T-helper 1 cell (primary cell): ENCODE measurements around the gene PPP6R2.

Source experiments
- DNase-seq, 5 donors: peaks; one replicate each; pipeline ENCODE4 v3.0.0-alpha.2; 2012 to 2020

The PPP6R2 gene

DNA sequence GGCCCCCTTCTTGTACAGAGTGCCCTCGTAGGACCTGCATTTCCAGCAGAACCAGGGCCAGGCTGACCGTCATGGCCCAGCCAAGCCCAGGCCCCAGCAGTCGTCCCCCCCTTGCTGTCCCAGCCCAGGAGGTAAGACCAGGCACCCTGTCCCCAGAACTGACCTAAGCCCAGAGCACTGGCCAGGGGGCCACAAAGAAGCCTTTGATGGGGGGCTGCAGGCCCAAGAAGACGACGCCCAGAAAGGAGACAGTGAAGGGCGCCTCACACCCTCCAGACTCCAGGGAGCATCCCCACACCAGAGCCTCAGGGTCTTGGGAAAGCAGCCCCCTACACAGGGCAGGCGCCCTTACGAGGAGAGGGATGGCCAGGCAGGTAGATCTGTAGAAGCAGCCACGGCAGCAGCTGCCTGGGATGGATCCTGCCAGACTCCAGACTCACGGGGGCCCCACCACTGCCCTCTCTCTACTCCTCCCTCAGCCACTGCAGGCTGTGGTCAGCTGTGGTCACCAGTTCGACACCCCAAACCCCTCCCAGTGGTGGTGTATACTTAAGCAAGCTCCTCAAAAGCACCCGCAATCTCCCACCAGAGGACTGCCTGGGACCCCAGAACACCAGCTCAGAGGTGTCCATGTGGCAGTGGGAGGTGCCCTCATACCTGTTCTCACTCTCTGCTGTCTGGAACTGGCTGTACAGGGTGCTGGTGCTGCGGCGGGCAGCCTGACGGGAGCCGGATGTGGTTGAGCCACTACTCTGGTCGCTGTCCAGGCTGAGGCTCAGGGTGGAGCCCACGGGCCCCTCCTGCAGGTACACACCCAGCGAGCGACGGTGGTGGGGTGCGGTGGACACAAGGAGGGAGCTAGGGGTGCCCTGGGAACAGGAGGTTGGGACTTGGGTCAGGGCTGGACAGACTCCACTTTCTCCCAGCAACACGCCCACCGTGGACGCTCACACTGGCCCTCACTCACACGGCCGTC is 104.7 kb downstream of the PPP6R2 start:
- peak in 1 of 5 donors; percentile 0 for DNase-seq

DNA sequence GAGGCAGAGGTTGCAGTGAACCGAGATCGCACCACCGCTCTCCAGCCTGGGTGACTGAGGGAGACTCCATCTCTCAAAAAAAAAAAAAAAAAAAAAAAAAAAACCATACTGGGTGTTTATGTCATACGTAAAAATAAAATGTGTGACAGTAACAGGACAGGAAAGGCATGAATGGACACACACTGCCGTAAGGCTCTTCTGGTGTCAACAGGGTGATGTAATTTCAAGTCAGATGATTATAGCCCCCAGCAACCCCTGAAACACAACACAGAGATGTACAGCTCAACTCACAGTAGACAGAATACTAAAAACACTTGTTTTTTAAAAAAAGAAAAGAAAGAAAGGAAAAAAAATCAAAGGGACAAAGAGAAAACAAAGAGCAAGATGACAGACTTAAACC is 109.5 kb downstream of the PPP6R2 start:
- DNase-seq = no peak

DNA sequence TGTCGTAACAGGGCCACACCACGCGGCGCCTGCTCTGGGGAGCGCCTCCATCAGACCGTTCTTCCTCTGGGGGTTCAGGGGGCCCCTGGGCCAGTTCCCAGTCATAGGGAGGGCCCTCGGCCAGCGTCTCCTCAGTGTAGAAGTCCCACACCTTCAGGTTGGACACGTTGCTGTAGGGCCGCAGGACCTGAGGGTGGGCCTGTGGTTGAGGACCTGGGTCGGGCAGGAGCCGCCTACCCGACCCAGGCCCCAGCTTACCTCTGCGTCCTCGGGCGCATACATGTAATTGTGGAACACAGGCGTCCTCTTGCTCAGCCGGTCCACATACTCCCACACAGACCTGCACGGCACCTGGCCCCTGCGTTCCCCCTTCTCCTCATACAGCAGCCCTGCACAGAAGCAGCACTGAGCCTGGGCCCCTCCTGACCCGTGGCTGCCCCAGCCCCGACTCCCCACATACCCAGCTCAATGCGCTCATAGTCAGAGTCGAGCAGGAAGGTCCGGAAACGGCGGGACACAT is 111.5 kb downstream of the PPP6R2 start:
- no peak for DNase-seq

DNA sequence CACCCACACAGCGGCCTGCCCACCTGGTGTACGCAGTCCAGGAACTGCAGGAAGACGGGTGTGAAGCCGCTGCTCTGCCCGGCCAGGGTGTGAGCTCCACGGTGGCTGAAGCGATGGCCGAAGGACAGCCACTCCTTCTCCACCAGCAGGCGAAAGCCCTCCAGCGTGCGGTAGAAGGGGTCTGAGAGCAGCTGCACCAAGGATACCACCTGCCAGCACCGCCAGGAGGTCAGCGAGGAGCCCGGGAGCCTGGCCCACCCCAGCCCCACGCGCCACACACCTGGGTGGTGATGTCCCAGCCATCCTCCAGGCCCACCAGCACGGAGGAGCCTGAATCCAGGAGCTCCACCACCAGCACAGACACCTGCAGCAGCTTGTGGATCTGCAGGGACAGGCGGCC is 112.1 kb downstream of the PPP6R2 start:
- DNase-seq = no peak

DNA sequence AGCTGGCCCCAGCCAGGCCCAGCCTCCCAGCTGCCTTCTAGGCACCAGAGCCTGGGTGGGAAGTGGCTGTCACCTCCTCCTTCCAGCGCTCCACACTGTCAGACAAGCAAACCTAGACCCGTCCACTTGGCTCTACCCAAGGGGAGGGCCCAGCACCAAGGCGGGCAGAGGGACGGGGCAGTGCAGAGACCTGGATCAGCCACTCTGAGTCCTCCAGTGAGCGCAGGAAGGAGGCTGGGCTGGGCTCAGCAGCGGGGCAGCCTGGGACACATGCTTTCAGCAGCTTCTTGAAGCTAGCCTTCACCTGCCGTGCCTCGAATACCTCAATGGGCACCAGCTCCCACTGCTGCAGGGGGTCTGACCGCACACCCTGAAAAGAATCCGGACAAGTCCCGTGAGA is 112.9 kb downstream of the PPP6R2 start:
- no peak for DNase-seq

DNA sequence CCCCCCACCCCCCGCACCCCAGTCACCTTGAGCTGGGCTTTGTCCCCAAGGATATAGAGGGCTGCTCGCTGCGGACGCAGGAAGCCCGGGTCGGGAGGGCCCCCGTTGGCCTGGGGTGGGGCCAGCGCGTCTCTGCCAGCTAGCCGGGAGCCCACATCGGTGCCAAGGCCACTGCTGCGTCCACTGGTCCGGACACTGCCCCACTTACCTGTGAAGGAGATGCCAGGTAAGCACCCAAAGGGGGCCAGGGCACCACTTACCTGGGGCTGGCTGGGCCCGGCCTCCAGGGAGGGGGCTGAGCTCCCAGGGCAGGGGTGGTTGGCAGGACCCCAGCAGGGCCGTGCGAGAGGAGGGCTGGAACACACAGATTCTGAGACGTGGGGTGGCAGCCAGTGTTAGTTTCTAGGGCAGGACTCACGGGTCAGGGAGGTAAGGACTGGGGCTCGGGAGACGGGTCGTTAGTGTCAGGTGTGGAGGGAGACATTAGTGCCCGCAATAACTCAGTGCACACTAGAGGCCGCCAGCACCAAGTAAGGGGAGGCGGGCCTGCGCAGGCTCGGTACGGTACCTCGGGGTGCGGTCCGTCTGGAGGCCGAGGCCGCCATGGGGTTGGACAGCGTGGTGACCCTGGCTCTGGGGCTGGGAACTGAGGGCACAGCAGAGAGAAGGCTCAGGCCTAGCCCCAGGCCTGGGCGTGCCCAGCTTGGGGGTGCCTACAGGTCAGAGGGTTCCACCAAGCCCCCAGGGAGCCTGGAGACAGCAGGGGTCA is 113.5 kb downstream of the PPP6R2 start:
- no peak for DNase-seq

DNA sequence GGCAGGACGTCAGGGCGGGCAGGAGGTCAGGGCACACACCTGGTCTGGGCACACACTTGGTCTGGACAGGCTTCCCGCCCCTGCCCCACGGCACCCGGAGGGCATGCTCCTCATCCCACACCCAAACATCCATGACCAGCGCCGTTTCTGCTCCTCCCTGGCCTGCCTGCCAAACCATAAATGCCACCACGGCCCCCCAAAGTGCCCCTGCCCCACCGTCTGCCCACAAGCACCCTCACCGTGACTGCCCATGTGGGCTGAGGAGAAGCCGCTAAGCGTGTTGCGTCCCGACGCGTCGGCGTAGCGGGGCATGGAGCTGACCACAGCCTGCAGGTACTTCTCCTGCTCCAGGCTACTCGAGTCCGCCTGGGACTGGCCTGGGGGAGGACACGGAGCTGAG is 115.9 kb downstream of the PPP6R2 start:
- DNase-seq = no peak

DNA sequence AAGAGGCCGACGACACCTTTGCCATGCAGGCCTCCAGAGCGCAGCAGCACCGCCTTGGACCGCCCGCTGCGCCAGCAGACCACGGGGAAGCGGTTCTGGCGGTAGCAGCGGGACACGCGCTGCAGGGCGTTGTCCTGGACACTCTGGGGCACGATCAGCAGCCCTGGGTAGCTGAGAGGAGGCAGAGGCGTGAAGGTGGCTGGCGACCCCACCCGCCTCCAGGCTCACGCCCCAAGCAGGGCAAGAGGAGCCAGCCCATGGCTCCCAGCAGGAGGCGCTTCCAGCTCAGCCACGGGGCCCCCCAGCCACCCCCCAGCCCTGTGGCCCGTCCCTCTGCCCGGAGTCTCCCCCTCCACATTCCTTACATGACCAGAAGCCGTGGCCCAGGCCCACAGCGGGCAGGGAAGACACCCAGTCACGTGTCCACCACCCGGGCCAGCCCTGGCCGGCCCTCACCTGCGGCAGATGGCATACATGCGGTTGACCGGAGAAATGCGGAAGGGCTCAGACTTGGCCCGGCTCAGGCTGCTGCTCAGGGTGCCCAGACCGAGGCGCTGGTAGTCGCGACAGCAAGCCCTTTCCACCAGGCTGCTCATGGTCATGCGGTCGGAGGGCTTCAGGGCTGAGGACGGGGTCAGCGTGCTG is 116.5 kb downstream of the PPP6R2 start:
- DNase-seq = no peak

DNA sequence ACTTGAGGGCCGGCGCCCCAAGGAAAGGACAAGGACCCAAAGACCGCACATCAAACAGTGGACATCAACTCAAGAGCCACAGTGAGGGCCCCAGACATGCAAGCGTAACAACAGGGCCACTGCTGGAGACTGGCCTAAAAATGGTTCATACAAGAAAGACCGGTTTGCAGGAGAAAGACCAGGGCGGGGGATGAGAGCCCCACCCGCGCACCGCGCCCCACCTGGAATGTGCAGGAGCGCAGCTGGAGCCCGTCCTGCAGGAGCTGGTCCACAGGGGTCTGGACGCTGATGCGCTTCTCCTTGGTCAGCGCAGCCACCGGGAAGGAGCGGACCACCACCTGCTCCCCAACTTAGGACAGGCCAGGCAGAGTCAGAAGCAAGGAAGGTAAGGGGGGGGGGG is 117.8 kb downstream of the PPP6R2 start:
- no peak for DNase-seq

DNA sequence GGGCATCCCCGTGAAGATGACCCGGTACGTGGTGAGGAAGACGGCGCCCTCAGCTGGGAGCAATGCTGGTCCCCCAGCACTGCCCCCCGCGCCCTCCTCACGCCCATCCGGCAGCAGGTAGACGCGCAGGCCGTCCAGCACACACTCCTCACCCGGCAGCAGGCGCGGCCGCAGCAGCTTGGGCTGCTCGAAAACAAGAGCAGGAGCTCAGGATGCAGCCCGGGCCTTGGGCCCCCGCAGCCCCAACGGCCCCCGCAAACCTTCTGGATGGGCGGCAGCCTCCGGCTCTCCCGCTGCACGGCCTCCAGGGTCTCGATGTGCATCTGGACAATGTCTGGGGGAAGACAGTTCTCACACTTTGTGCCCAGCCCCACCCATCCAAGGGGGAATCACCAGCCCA is 118.4 kb downstream of the PPP6R2 start:
- no peak for DNase-seq

DNA sequence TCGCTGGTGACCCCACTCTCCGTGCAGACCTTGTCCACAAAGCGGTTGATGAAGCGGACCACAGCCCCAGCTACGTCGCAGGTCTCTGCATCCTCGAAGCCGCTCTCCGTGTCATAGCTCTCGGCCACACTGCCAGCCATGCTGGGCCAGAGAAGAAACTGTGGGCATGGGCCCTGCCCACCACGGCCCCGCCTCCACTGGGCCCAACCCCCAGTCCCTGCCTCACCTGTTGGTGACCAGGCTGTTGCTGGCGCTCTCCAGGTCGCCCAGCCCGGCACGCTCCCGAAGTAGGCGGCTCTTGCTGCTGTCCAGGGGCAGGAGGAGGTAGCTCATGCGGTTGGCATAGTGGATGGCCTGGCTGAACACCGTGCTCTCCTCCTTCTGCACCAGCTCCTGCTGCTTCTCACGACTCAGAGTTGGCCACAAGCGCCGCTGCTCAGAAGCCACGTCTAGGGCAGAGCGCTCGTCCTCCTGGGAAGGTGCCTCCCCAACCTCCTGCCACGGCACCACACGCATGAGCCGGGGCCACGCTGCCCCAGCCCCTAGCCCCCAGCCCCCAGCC is 118.9 kb downstream of the PPP6R2 start:
- no peak for DNase-seq

DNA sequence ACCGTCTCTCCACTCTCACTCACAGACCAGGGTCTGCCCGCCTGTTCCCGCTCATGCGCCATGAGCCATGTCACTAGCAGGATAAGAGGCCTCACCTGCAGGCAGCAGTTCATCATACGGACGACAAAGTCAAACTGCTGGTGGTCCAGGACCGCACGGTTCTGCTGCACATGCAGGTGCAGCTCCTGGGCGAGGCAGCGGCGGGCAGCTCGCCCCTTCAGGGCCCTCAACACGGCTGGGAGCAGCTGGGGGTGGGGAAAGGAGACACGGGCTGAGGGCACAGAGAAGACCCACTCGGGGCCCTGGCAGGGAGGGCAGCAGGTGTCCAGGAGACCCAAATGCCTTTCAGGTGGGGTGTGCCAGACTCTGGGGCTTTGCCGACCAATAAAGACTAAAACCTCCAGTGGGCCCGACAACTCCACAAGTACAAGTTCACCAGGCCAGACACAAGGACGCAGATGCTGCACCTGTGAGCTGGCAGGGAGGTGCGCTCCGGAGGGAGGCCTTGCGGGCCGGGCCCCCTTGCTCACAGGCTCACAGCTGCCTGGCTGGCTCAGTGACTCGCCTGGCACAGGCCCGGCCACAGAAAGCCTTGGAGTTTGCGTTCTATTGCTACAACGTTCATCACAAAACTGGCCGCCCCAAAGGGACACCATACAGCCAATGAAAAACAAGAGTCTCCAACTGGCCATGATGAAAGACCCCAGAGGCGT is 120.2 kb downstream of the PPP6R2 start:
- DNase-seq = no peak

DNA sequence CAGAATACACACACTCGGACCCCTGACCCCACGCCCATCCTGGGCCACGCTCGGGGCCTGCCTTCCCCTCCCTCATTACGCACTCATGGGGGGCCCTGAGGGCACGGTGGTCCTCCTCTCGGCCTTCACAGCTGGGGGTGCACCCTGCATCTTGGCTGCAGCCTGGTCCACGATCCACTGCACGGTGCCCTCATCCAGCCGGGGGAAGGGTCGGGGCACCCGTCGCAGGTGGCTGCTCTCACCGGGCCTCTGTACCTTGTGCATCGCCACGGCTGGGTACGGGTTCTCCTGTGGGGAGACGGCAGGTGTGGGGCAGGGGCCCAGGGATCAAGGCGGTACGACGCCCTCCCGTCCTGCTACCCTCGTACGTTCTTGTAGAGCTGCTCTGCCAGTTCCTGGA is 121.3 kb downstream of the PPP6R2 start:
- DNase-seq = no peak

DNA sequence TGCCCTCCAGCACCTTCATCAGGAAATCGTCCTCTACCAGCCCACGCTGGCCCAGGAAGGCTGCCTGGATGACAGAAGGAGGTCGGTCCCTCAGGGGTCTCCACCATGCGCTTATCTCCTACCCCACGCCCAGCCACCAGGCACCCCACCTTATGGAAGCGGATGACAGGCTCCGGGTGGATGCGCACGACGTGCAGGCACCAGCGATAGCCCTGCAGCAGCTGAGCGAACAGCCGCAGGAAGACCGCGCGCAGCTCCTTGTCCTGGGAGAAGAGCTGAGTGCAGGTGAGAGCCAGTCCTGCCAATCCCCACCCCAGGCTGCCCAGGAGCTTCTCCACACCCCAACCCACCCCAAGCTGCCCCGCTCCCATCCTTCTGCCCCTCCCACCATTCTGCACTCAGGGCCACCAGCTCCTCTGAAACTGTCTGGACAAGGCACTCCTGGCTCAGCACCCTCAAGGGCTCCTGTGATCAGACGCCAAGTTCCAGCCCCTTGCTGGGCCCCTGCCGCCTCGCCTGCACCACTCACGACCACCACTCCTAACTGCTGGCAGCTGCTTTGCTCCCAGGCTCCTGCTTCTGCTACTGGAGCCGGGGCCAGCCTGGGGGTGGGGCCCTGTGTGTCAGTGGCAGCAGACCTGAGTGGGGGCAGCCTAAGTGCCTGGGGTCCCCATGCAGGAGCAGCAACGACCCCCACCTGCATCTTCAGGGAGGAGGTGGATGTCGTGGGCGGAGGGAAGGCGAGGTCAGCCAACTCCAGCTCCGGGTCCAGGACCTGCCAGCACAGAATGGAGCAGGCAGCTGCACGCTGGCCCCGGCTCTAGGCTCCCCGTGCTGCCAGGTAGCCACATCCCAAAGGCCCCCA is 122.2 kb downstream of the PPP6R2 start:
- no peak for DNase-seq

DNA sequence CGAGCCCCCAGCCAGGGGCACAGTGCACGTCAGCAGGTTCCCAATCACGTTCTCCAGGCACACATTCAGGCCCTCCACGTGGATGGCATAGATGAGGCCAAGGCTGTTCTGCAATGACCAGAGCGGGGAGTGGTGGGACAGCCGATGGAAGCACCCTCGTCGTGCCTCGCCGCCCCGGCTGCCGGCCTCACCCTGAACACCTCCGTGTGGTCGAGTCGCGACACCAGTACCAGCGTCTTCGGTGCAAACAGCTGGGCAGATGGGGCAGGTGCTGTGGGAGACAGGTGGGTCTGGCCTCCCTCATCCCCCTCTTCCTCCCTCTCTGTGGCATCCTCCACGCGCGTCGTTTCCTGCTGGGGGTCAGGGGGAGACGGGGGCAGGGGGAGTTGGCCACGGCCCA is 124.2 kb downstream of the PPP6R2 start:
- DNase-seq = no peak

DNA sequence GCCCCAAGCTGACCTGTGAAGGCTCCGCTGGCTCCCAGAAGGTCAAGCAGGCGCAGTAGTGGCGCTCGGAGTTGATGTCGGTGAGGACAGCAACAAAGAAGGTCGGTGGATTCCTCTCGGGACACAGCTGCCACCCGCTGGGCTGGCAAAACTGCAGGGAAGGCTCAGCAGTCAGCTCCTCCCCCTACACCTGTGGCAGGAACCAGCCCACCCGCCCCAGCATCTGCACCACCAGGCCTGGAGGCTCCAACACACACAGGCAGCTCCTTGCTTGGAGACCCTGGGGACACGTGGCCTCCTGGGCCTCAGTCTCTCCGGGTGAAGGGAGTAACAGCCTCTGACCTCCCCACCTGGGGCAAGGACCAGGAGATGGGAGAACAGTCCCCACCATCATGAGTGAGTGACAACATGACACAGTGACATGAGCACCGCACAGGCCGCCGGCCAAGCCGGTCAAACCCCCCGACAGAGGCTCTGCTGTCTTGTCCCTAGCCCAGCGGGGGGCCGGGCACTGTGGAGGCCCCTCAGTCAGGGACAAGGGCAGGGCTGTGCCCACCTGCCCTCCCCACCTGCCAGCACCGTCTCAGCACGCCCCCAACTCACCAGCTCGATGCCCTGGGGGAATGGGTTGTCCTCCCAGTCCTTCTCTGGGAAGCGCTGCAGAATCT is 124.8 kb downstream of the PPP6R2 start:
- DNase-seq = no peak

DNA sequence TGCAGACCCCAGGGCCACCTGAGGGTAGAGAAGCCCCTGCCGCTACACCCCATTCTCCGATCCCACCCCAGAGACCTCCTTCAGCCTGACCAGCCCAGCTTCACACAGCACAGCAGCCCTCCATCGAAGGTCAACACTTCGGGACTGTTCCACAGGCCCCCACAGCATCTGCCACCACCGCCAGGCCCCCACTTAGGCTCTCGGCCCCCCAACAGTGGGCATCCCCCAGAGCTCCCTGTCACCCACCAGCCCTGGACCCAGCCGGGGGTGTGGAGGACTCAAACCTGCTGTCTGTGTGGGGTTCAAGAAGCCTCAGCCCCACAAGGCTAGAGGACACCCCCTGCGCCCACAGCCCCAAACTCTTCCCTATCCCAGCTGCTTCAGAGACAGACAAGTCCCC is 125.5 kb downstream of the PPP6R2 start:
- DNase-seq = no peak

DNA sequence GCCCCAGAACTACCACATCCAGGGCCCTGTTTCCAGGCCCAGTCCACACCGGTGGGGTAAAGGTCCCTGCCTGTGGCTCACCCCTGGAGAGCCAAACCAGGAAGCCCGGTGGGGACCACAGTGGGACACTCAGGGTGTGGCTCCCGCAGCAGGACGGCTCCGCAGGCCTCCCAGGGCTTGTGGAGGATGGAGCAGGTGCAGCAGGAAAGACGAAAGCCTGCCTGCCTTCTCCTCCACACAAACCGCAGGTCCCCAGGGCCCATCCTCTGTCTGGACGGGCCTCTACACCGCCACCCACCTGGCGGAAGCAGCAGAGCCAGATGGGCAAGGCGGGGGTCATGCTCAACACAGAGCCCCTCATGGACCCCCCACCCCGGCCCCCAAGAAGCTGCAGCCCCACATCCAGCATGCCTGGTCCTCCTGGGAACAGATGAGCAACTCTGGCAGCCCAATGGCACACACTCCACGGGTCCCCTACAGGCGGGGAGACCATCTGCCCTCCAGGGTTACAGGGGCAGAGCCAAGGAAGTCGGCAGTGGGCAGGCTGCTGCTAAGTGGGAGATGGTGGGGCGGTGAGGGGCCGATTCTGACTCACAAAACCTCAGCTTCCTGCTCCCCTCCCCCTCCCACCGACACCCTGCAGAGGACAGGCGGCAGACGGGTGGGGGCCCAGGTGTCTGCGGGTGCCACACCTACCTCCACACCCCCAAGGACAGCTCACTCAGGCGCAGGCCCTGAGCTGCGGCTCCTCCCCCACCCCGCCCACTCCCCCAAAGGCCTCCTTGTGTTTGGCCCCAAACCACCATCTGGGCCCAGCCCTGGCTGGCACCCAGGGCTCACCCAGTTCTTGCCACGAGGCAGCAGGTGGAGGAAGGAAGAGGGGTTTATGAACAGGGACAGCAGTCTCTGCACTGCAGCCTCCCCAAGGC is 126.5 kb downstream of the PPP6R2 start:
- DNase-seq = peak; percentile 93 to 100 (median 95)

DNA sequence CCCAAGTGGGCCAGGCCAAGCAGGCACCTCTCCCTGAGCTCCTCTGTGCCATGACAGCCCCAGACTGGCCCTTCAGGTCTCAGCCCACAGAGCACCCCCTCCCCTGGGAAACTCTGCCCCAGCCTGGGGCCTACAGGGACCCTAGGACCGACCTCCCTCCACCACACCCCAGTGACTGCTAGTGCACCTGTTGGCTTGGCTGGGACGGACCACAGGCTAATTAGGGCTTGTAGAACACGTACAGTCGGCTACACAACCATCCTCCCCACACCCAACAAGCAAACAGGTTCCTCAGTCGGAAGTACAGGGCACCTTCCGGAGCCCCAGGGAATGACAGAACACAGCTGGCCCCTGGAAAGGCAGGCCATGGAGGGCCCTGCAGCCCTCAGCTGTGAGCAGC is 127.4 kb downstream of the PPP6R2 start:
- DNase-seq = no peak
